HG03378 (cell line): ENCODE measurements around the gene PIP5K1B.

Experiments used
- ATAC-seq: cut with Tn5 transposase; IDR thresholded peaks from one replicate; pipeline ENCODE4 v1.9.1; 2021; ENCODE audit warnings: mild to moderate bottlenecking, moderate library complexity; ENCODE audit not compliant: unreplicated experiment

PIP5K1B gene

DNA sequence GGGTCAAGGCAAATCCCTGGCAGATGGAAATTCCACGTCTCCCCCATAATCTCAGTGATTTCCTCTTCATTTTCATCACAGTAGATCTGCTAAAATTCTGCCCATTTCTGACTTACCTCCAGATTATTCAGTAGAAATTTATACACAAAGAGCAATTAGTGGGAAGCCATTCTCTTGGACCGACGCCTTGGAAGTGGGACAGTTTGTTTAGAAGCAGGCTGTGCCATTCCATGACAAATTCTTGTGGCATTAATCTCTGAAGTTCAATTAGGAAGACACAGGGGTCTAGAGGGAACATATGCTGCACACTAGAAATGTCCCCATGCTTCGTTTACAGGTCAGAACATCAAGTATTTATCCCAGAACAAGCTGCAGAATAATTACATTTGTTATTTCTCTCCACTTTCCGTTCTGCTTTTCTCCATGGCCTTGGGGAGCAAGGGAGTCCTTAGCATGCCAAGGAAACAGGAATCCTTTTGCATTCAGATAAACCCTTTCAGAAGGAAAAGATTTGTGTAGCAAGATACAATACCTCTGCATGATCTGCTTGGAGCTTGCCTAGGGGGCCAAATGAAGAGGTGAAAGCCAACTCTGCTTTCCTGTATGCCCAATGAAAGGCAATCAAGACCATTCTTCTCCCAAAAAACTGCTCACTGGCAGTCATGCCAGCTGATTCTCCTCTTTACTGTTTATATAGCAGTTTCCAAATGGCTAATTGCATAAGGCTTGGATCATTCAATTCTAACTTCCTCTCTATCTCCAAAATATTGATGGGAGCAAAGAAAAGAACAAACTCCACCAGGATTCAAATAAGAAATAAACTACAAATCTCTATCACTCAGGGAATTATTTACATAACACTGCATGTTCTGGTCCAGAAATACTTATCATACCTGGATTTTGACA lies 311.4 kb downstream of the PIP5K1B start:
- ATAC-seq, result no peak

DNA sequence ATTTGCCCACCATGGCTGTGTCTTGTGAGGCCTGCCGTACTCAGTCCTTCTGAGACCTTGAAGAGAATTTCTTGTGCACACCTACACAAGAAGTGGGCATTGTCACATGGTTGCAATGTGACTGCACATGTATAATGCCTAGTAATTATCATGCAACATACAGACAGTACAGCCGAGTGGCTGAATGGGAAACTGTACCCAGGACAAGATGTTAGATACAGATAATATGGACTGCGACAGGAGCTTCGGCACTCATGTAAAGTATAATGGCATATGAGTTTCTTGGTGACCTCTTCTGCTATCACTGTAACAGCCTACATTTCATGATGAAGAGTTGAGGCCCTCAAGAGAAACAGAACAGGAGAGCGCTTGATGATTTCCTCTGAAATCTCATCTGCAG lies 313.7 kb downstream of the PIP5K1B start:
- ATAC-seq, result no peak

DNA sequence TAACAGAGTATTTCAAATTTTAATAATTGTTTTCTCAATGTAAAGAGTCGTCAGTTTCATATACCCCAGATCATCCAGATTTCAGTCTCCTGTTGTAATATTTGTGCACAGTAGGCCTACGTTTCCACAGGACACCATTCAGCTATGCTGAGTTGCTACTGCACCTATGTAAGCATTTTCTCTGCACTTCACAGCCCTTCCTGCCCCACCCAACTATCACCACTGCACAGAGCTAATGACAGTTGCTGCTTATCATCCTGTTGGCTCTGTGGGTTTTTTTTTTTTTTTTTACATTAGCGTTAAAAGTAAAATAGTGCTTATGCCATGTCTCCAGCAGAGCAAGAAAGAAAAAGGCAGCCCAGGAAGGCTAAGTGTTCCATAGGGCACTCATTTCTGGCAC lies 314.8 kb downstream of the PIP5K1B start:
- ATAC-seq, result no peak

DNA sequence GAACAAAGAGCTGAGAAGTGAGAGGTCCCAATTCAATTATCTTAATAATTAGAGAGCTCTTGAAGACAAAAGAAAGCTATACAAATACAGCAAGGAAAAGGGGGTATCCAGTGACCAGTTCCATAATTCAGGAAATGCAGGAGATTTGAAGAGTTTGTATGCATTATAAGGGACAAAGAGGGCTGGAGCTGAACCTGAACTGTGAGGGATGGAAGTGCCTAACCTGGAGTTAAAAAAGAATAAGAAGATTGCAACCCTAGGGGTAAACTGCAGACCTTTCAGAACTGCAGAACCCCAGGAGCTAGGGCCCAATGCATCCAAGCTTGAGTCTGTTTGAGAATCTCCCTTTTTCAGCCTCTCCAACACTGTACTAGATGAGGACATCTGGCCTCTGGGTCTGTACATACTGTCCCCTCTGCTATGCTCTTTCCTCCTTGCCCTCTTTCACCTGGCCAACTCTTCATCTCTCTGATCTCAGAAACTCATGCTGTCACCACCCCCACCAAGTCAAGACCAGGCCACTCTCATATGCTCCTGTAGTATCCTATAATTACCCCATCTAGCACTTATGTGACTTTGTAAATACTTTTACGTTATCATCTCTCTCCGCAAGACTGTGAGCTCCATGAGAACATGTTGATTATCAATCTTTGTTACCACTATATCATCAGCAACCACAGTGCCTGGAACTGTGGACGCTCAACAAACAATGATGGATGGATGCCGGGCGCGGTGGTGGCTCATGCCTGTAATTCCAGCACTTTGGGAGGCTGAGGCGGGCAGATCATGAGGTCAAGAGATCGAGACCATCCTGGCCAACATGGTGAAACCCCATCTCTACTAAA lies 315.5 kb downstream of the PIP5K1B start:
- no peak for ATAC-seq

DNA sequence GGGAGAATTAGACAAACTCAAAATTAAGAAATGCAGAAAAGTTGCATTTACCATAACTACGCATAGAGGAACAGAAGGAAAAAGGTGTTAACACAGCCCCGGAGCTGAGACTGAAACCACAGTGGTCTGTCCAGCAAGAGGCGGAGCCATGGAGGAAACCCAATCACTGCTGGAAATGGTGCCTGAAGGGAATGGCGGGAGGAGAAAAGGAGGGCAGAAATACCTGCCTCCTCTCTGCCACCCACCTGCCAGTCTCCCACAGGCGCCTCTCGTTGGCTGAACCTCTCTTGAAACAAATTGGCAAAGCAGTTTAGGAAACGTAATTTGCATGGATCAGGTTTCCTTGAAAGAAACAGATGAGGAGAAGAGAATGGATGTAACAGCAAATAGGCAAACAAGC lies 318.6 kb downstream of the PIP5K1B start:
- no peak for ATAC-seq

DNA sequence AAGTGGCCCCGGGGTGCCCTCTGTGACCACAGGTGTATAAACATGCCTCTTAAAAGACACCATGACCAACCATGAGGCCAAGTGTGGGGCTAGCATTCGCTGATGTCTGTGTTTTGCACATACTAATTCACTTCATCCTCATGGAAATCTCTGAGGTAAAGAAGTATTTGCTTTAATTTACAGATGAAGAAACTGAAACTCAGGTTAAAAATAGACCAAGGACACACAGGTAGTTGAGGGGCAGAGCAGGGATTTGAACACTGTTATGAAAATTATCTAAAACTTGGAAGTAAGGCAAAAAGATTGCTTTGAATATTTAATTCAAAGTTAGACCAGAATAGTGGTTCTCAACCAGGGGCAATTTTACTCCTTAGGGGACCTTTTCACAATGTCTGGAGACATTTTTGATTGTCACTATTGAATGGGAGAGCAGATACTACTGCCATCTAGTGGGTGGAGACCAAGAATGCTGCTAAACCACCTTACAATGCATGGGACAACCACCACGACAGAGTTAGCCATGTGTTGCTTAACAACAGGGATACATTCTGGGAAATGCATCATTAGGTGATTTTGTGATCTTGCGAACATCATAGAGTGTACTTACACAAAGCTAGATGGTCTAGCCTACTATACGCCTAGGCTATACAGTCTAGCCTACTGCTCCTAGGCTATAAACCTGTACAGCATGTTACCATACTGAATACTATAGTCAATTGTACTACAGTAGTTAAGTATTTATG lies 322.5 kb downstream of the PIP5K1B start:
- ATAC-seq, result peak; percentile 66

DNA sequence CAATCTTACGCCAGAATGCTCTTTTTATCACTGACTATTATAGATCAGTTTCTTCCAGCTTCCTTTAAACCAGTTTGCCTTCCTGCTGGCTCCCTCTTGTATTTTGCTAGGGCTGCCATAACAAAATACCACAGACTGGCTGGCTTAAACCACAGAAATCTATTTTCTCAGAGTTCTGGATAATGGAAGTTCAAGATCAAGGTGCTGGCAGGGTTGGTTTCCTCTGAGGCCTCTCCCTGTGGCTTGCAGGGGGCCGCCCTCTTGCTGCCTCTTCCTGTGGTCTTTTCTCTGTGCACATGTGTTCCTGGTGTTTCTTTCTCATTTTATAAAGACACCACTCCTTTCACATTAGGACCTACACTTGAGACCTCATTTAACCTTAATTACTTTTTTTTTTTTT lies 323.7 kb downstream of the PIP5K1B start:
- ATAC-seq, result no peak

DNA sequence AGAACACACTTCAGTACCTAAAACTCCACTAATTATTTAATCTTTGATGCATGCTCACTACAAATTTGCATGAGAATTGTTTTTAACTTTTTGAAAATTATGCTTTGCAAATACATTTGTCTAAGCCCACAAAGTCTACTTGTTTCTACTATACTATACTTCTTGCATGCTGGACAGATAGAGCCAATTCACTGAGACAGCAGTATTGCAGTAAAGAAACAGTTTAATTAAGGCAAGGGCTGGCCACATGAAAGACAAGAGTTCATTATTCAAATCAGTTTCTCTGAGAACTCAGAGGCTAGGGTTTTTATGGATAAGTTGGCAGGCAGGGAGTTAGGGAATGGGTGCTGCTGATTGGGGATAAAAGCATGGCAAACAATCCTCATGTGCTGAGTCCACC lies 324.5 kb downstream of the PIP5K1B start:
- no peak for ATAC-seq

DNA sequence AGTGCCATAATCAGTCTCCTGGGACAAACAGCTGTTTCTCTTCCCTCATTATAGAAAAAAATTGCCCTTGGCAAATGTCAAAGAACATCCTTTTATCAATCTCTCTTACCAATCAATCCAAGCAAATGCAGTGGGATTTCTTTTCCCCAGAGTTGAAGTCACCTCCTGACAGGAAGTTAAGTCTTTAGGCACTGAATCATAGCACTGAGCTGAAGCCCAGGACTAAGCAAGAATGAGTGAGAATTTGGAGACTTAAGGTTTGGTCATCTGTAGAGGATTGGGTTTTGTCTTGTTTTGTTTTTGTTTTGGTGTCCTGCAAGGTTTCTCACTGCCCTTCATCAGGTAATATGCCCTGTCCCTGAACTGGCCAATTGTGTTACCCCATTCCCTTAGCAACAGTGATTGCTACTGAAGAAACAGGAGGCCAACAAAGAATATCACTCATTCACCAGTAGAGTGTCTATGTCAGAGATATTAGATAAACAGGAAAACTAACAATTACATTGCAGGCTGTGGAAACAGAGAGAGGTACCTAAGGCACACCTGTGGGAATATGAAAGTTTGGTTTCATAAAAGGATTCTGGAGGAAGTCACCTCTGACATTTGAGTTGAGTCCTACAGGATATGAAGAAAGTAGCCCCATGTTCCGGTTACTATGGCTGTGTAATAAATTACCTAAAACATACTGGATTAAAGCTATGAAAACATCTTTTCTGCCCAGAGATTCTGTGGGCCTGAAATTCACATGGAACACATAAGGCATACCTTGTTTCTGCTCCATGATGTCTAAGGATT lies 326.0 kb downstream of the PIP5K1B start:
- no peak for ATAC-seq

DNA sequence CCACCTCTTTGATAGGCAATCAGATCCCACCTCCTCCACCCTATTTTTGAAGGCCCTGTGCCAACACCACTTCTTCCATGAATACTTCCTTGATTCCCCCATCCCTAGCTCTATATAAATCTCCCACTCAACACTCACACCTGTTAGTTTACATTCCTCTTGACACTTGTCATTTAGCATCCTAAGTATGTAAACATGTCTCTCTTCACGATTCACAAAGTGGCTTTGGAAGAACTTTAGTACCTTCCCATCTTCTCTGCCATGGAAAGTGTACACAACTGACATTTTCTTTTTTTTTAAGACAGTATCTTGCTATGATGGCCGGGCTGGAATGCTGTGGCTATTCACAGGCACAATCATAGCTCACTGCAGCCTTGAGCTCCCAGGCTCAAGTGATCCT lies 329.0 kb downstream of the PIP5K1B start:
- no peak for ATAC-seq

DNA sequence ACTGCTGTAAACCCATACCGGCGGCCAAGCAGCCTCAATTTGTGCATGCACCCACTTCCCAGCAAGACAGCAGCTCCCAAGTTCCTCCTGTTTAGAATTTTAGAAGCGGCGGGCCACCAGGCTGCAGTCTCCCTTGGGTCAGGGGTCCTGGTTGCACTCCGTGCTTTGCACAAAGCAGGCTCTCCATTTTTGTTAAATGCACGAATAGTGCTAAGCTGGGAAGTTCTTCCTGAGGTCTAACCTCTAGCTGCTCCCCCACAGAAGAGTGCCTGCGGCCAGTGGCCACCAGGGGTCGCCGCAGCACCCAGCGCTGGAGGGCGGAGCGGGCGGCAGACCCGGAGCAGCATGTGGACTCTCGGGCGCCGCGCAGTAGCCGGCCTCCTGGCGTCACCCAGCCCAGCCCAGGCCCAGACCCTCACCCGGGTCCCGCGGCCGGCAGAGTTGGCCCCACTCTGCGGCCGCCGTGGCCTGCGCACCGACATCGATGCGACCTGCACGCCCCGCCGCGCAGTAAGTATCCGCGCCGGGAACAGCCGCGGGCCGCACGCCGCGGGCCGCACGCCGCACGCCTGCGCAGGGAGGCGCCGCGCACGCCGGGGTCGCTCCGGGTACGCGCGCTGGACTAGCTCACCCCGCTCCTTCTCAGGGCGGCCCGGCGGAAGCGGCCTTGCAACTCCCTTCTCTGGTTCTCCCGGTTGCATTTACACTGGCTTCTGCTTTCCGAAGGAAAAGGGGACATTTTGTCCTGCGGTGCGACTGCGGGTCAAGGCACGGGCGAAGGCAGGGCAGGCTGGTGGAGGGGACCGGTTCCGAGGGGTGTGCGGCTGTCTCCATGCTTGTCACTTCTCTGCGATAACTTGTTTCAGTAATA lies 330.6 kb downstream of the PIP5K1B start, which contains the start of gene FXN:
FXN (plus strand) TSS at position 315 of the 871 bp plus-strand sequence; CDS start at position 346, 31 bp downstream.
- peak; percentile 89 for ATAC-seq

DNA sequence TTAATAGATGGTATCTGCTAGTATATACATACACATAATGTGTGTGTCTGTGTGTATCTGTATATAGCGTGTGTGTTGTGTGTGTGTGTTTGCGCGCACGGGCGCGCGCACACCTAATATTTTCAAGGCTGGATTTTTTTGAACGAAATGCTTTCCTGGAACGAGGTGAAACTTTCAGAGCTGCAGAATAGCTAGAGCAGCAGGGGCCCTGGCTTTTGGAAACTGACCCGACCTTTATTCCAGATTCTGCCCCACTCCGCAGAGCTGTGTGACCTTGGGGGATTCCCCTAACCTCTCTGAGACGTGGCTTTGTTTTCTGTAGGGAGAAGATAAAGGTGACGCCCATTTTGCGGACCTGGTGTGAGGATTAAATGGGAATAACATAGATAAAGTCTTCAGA lies 331.3 kb downstream of the PIP5K1B start:
- peak; percentile 28 for ATAC-seq

DNA sequence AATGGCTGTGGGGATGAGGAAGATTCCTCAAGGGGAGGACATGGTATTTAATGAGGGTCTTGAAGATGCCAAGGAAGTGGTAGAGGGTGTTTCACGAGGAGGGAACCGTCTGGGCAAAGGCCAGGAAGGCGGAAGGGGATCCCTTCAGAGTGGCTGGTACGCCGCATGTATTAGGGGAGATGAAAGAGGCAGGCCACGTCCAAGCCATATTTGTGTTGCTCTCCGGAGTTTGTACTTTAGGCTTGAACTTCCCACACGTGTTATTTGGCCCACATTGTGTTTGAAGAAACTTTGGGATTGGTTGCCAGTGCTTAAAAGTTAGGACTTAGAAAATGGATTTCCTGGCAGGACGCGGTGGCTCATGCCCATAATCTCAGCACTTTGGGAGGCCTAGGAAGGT lies 331.8 kb downstream of the PIP5K1B start:
- no peak for ATAC-seq

DNA sequence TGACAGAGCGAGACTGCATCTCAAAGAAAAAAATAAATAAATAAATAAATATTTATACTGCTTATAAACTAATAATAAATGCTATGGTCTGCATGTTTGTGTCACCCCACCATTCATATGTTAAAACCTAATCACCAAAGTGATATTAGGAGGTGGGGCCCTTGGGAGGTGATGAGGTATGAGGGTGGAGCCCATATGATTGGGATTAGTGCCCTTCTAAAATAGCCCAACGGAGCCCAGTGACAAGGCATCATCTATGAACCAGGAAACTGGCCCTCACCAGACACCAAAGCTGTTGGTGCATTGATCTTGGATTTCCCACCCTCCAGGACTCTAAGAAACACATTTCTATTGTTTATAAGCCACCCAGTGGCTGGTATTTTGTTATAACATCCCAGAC lies 335.6 kb downstream of the PIP5K1B start:
- ATAC-seq, result no peak

DNA sequence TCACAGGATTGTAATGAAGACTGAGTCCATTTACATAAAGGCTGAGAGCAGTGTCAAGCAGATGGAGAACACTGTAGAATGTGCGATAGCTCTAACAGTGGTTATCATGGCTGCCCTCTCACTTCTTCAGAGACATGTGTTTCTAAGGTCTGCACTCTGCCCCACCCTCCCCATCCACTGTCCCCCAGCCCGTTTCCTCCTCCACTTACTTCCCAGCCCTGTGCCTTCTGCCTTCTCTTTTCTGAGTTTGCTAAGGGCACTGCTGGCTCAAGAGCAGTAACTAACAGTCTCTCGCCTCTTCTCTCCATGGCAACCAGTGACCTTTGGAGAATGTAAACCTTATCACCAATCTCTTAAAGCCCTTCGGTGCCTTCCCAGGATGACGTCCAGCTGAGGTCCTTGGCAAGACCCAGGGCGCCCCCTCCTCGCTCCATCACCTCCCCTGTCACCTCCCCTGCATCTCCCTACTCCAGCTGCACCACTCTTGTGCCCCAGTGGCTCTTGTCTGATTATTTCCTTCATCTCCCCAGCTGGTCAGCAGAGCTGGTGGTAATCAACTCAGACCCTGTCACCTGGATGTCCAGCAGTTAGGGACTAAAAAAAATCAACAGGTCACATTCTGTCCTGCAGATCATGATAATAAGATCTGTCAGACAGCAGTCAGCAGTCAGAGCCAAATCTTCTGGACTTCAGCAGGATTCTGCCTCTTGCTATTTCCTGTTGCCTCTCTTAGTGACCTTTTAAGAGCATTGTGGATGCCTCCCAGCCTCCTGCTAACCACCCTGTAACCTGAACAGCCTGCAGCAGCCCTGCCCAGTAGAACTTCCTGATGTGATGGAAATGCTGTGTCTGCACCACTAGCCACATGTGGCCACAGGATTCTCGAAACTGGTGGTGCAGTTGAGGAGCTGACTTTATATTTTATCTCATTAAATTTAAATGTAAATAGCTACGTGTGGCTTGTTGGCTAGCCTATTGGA lies 339.5 kb downstream of the PIP5K1B start:
- ATAC-seq, result no peak

DNA sequence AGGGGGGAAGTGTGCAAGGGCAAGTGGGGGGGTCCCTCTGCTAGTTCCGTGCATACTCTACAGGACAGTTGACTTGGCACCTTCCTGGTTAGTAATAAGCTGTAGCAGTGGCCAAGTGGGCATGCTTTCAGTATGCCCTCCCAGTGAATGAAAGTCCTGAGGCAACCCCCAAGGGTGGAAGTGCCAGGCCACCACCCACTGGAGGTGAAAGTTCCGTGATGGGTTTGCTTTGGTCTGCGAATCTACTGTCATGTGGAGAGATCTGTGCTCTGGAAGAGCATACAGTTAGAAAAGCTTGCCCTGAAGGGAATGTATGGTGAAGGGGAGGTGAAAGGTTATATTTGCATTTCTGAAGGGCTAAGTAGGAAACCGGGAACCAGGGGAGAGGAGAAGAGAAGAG lies 340.8 kb downstream of the PIP5K1B start:
- no peak for ATAC-seq

DNA sequence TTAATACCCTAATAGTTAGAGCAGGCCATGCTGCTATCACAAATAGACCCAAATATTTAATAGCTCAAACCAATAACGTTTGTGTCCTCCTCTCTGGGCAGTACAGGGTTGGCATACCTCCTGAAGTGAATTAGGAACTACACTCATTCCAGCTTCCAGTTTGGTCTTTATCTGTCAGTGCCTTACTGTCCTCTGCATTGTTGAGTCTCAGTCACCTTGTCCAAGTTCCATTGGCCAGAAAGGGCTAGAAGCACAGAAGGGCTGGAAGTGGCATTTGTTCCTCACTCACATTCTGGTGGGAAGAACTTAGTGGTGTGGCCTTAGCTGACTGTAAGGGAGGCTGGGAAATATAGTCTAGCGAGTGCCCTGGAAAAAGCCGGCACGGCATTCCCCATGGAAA lies 341.7 kb downstream of the PIP5K1B start:
- ATAC-seq, result no peak

DNA sequence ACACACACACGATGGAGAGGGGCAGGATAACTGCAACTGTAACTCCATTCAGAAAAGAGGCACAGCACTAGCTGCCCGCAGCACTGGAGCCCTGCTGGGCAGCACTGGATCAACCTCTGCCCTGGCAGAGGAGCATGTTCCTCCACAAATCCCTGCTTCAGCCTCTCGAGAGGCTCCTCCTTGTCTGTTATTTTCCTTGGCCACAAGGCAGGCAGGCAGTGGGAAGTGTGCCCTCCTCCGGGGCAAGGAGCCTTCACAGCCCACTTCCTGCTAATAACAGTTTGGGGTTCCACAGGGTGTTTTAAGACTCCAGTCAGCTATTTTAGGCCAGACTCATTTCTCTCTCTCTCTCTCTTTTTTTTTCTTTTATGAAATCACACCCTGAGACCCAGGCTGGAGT lies 342.3 kb downstream of the PIP5K1B start:
- ATAC-seq, result no peak
